Stimulated activated CD4-positive, alpha-beta T cell treated with anti-CD3 and anti-CD28 coated beads, Interleukin-2, amount 100 ng/mL, for 24 hours (primary cell): ENCODE measurements around the gene PDGFA.

Source experiments
- DNase-seq, 2 donors: peaks; one replicate each; pipeline ENCODE4 v3.0.0-alpha.2; 2020

PDGFA gene

GRCh38 chr7:471191-471865 is 48.3 kb downstream of the PDGFA start:
- DNase-seq: no peak

DNA sequence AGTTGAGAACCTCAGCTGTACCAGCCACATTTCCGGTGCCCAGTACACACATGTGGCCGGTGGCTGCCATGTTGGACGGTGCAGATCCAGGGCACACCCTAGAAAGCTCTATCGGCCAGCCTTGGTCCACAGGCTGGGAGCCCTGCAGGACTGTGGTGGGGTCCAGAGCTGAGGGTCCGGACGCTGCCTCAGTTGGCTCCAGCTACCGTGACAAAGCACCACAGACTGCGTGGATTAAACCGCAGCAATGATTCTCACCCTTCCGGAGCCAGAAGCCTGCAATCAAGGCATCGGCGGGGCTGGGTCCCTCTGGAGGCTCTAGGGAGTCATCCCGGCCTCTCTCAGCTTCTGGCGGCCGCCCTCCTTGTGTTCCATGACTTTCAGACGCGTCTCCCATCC is 50.1 kb downstream of the PDGFA start:
- no peak for DNase-seq

GRCh38 chr7:468681-469562 is 50.7 kb downstream of the PDGFA start:
- DNase-seq: no peak

DNA sequence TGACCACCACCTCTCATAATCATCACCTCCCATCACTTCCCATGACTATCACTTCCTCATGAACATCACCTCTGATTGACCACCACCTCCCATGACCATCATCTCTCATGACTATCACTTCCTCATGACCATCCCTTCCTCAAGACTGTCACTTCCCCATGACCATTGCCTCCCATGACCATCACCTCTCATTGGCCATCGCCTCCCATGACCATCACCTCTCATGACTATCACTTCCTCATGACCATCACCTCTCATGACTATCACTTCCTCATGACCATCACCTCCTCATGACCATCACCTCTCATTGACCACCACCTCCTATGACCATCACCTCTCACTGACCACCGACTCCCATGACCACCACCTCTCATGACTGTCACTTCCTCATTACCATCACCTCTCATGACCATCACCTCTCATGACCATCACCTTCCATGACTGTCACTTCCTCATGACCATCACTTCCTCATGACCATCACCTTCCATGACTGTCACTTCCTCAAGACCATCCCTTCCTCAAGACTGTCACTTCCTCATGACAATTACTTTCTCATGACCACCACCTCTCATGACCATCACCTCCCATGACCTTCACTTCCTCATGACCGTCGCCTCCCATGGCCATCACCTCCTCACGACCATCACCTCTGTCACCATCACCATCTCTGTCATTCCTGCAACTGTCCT is 51.6 kb downstream of the PDGFA start:
- no peak for DNase-seq

DNA sequence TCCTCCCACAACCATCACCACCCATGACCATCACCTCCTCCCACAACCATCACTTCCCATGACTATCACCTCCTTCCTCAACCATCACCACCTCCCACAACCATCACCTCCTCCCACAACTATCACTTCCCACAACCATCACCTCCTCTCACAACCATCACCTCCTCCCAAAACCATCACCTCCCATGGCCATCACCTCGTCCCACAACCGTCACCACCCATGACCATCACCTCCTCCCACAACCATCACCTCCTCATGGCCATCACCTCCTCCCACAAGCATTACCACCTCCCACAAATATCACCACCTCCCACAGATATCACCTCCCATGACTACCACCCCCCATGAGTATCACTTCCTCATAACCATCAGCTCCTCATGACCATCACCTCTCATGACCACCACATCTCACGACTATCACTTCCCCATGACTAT is 52.2 kb downstream of the PDGFA start:
- DNase-seq: no peak

GRCh38 chr7:466465-467191 is 53.0 kb downstream of the PDGFA start:
- no peak for DNase-seq

DNA sequence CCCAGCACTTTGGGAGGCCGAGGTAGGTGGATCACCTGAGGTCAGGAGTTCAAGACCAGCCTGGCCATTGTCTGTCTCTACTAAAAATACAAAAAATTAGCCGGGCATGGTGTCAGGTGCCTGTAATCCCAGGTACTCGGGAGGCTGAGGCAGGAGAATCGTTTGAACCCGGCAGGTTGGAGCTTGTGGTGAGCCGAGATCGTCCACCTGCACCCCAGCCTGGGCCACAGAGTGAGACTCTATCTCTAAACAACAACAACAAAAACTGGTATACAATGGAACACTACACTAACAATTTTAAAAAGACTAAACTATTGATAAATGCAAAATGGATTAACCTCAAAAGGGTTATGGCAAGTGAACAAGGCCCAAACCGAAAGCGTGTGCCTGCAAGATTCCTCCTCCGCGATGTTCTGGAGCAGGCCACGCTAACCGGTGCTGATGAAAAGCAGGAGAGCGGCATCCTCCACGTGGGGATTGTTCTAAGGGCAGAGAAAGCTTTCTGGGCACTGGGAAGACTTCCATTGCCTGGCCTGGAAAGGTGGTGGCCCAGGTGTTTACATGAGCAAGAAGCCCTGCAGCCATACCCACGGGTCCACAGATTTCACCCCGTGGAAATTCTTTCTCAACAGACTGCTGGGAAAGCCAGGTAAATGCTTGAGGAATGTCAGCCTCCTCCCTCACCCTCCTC is 53.8 kb downstream of the PDGFA start:
- no peak for DNase-seq

GRCh38 chr7:464454-465401 is 54.9 kb downstream of the PDGFA start:
- DNase-seq: no peak

GRCh38 chr7:463817-464453 is 55.7 kb downstream of the PDGFA start:
- DNase-seq: no peak

DNA sequence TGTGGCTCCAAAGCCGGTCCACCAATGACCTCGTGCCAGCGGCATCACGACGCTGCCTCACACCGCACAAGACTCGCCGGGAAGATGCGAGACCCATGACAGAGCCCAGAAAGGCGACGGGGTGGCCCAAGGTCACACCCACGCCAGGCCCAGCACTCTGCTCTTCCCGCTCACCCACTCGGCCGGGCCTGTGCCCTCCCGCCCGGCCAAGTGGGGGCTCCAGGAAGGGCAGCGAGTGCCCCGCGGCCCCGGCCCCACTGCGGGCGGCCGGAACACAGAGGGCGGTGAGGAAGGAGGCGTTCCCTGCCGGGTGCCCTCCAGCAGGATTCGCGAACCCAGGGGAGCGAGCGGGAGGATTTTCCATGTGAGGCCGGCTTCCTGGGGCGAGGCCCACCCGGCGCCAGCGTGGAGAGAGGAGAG is 56.3 kb downstream of the PDGFA start:
- DNase-seq: no peak

- DNase-seq: no peak
These were observed 57.2 kb downstream of the PDGFA start for GRCh38 chr7:462173-463103.

- no peak for DNase-seq
These were observed 58.0 kb downstream of the PDGFA start for GRCh38 chr7:461453-462172.

GRCh38 chr7:461117-461452 is 58.6 kb downstream of the PDGFA start:
- DNase-seq: no peak

- DNase-seq: no peak
These were observed 59.1 kb downstream of the PDGFA start for GRCh38 chr7:460374-461116.

DNA sequence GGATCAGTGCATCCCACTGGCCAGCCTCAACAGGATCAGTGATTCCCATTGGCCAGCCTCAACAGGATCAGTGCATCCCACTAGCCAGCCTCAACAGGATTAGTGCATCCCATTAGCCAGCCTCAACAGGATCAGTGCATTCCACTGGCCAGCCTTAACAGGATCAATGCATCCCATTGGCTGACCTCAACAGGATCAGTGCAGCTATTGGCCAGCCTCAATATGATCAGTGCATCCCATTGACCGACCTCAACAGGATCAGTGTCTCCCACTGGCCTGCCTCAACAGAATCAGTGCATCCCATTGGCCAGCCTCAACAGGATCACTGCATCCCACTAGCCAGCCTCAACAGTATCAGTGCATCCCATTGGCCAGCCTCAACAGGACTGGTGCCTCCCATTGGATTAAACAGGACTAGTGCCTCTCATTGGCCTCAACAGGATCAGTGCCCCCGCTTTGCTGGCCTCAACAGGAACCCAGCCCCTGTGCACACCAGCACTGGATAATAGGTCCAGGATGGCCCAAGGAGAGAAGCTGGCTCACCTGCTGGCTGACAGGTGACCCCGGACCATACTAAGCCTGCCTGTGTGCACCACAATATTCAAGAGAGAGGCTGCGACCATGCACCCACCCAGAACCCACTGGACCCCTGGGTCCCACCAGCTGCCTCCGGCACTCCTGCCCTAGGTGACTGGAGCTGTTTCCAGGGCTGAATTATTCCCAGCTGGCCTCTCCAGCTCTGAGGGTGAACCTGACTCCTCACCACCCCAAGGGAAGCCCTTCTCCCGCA is 59.9 kb downstream of the PDGFA start:
- no peak for DNase-seq

DNA sequence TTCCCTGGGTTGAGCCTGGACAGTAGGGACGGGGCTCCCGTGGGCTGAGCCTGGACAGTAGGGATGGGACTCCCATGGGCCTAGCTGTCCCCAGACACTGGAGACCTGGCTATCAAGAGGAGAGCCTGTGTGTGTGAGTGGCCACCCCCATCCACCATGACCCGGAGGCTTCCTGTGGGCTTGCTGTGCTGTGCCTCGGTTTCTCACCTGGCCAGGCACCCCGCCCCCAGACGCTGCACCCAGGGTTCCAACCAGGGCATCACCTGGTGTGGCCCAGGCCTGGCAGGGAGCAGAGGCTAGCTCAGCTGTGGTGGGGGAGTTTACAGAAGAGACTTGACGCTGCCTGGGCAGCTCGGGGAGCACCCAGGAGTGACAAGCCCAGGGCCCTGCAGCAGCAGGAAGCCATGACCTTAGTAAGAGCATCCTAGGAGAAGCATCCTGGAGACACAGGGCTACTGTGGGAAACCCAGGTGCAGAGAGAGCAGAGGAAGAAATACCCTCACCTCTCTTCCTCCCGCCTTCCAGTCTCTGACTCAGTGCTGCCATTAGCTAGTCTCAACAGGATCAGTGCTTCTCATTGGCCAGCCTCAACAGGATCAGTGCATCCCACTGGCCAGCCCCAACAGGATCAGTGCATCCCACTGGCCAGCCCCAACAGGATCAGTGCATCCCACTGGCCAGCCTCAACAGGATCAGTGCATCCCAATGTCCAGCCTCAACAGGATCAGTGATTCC is 61.0 kb downstream of the PDGFA start:
- DNase-seq: no peak
